Kidney (tissue), 14 donors: Measurements from ENCODE around the gene TXLNG. TPM values are rescaled to one million over a fixed set of nuclear protein-coding genes. Genes with fewer than 3 reads are reported as not detected.

Experiments
- DNase-seq, 5 donors: peaks; one replicate each; pipeline ENCODE4 v3.0.0-alpha.2; 2013 to 2020
- FAIRE-seq: peaks from 2 replicates; lab custom pipeline; 2012; peaks lifted over from hg19 to GRCh38; lab: Jason Lieb, UNC
- H3K27ac ChIP-seq, 2 donors: one replicate each; pipeline ENCODE4 v1.7.0; 2013; ENCODE audit warnings: low read depth in 2 of 2, low read length in 2 of 2, inconsistent platforms in 1 of 2
- H3K27me3 ChIP-seq: one replicate; pipeline ENCODE4 v1.7.1; 2013; ENCODE audit warnings: low read length, inconsistent platforms; ENCODE audit not compliant: control insufficient read depth, insufficient read depth
- H3K36me3 ChIP-seq, 3 donors: one replicate each; pipeline versions ENCODE4 v1.7.0 to v1.7.1; 2013; ENCODE audit warnings: low read length in 3 of 3, control low read depth in 1 of 3, inconsistent platforms in 1 of 3; ENCODE audit not compliant: insufficient read depth in 3 of 3, control insufficient read depth in 2 of 3
- H3K4me1 ChIP-seq, 3 donors: one replicate each; pipeline versions ENCODE4 v1.7.0 to v1.7.1; 2013; ENCODE audit warnings: low read length in 3 of 3, inconsistent platforms in 1 of 3, low read depth in 1 of 3; ENCODE audit not compliant: control insufficient read depth in 2 of 3, insufficient read depth in 2 of 3
- H3K4me3 ChIP-seq, 3 donors: one replicate each; pipeline versions ENCODE4 v1.7.0 to v1.8.1; 2013; ENCODE audit warnings: low read length in 3 of 3, control low read depth in 1 of 3, inconsistent platforms in 1 of 3
- H3K9ac ChIP-seq, 3 donors: one replicate each; pipeline versions ENCODE4 v1.7.0 to v1.7.1; 2013; ENCODE audit warnings: low read length in 3 of 3, control low read depth in 1 of 3, inconsistent platforms in 1 of 3
- H3K9me3 ChIP-seq, 3 donors: one replicate each; pipeline versions ENCODE4 v1.7.0 to v1.7.1; 2013; ENCODE audit warnings: low read length in 3 of 3, control low read depth in 1 of 3, inconsistent platforms in 1 of 3; ENCODE audit not compliant: control insufficient read depth in 2 of 3, insufficient read depth in 1 of 3
- CTCF ChIP-seq: IDR thresholded peaks from 3 replicates; pipeline ENCODE4 v1.5.1; 2012; ENCODE audit warnings: mild to moderate bottlenecking, moderate library complexity, borderline replicate concordance; ENCODE audit not compliant: insufficient read depth; ENCODE audit errors: extremely low read depth
- intact Hi-C: fragments of 100-400 bp; cut with DNase I; formaldehyde crosslinking; loops from one replicate; pipeline ENCODE4 v1.11.1; 2022
- polyA plus RNA-seq: library from polyadenylated mRNA; stranded (reverse); fragments of 350-450 nt; fragmentation: Illumina TruSeq; extraction: RNeasy Lipid Tissue Mini Kit (QIAGEN cat#74804); gene quantifications from one replicate; pipeline ENCODE4 v1.2.3, GENCODE V29; 2014; ENCODE audit warnings: low read depth, low replicate concordance; ENCODE audit not compliant: insufficient read depth
- total RNA-seq: library from RNA; stranded (reverse); fragmentation: NEBNext Ultra II Directional; extraction: Animal tissue kit (Norgen Biotek cat#: 25700); gene quantifications from one replicate; pipeline ENCODE4 v1.2.1, GENCODE V29; 2021
- donor health status: control.
- donor health status: control.
- donor health status: control.
- donor health status: control.
- donor health status: control.
- donor health status: DM: yes; HTN: yes; CAD: no.
- donor health status: Normal renal cell carcinoma (clear cell type).

Gene TXLNG
- total and polyA plus RNA-seq, 2 donors from 2014 or later = 5.9 to 12.3 TPM

GRCh38 chrX:16743604-16744325 is 42.5 kb upstream of the TXLNG start:
- Histone ChIP-seq H3K9ac (no peak overlapping the region), H3K4me1 (no peaks in the 10 kb centered on the region), H3K36me3 (peaks cover 3 to 8% (median 4%) of the 10 kb centered on the region in 3 donors), H3K27me3 (no peaks in the 10 kb centered on the region), H3K9me3 (no peaks in the 10 kb centered on the region), H3K4me3 (no peak overlapping the region), H3K27ac (no peak overlapping the region)
- intact Hi-C loops = no loop called here
- DNase-seq (no peak), FAIRE-seq (no peak)
- TF ChIP-seq CTCF = no peak

GRCh38 chrX:16745102-16745501 is 41.2 kb upstream of the TXLNG start:
- intact Hi-C loops = no loop called here
- H3K4me1 ChIP-seq = no peaks in the 10 kb centered on the region
- FAIRE-seq (no peak), DNase-seq (no peak)
- no peak overlapping the region for H3K4me3 ChIP-seq
- no peaks in the 10 kb centered on the region for H3K27me3 ChIP-seq
- H3K9me3 ChIP-seq = no peaks in the 10 kb centered on the region
- H3K9ac ChIP-seq = no peak overlapping the region
- H3K27ac ChIP-seq = no peak overlapping the region
- TF ChIP-seq CTCF = no peak
- peaks cover 4 to 12% (median 6%) of the 10 kb centered on the region in 3 donors for H3K36me3 ChIP-seq

GRCh38 chrX:16745659-16746058 is 40.6 kb upstream of the TXLNG start:
- Histone ChIP-seq H3K9ac (no peak overlapping the region), H3K4me3 (no peak overlapping the region), H3K4me1 (no peaks in the 10 kb centered on the region), H3K9me3 (no peaks in the 10 kb centered on the region), H3K36me3 (peaks cover 4 to 12% (median 6%) of the 10 kb centered on the region in 3 donors), H3K27me3 (no peaks in the 10 kb centered on the region), H3K27ac (no peak overlapping the region)
- intact Hi-C loops = no loop called here
- no peak for DNase-seq
- no peak for FAIRE-seq
- TF ChIP-seq CTCF = no peak
